Peyer's patch (tissue), 4 donors: Measurements from ENCODE around the gene PAM16. TPM values are rescaled to one million over a fixed set of nuclear protein-coding genes. Genes with fewer than 3 reads are reported as not detected.

Experiments
- DNase-seq, 3 donors: peaks; one replicate each; pipeline ENCODE4 v3.0.0-alpha.2; 2017 to 2019
- H3K27ac ChIP-seq, 4 donors: fragments of 200-600 bp; sonication (generic); one replicate each; pipeline ENCODE4 v1.5.1; 2016 to 2019
- H3K27me3 ChIP-seq, 2 donors: fragments of 200-600 bp; sonication (generic); one replicate each; pipeline ENCODE4 v1.5.1; 2019
- H3K36me3 ChIP-seq, 3 donors: fragments of 200-600 bp; sonication (generic); one replicate each; pipeline ENCODE4 v1.5.1; 2016 to 2019
- H3K4me1 ChIP-seq, 4 donors: fragments of 200-600 bp; sonication (generic); one replicate each; pipeline ENCODE4 v1.5.1; 2016 to 2019
- H3K4me3 ChIP-seq, 4 donors: fragments of 200-600 bp; sonication (generic); 1 replicate in 3 of 4; 2 replicates in 1 of 4; pipeline ENCODE4 v1.5.1; 2016 to 2019; ENCODE audit warnings: mild to moderate bottlenecking in 1 of 4
- H3K9me3 ChIP-seq, 4 donors: fragments of 200-600 bp; sonication (generic); one replicate each; pipeline ENCODE4 v1.5.1; 2016 to 2019; ENCODE audit warnings: mild to moderate bottlenecking in 1 of 4
- POLR2A ChIP-seq, 2 donors: fragments of 450-650 bp; IDR thresholded peaks; one replicate each; pipeline ENCODE4 v1.5.1; 2017; ENCODE audit warnings: antibody characterized with exemption in 2 of 2, mild to moderate bottlenecking in 2 of 2, moderate library complexity in 2 of 2
- total RNA-seq, 4 donors: library from RNA; depleted of rRNA; stranded (reverse); fragments of >200 nt; gene quantifications; one replicate each; pipeline ENCODE4 v1.1.0, GENCODE V29; 2016
- TF ChIP-seq, protein P1 (sequence below), 6 experiments: fragments of 450-650 bp in 4 of 6; fragments of 200-600 bp in 2 of 6; sonication (generic) in 1 of 6; IDR thresholded peaks; one replicate each; pipeline ENCODE4 v1.5.1; 2017 to 2019; ENCODE audit warnings: antibody characterized with exemption in 6 of 6, mild to moderate bottlenecking in 3 of 6, moderate library complexity in 1 of 6

PAM16 gene
- total RNA-seq, 4 donors from 2014 or later: 18.2 to 61.4 (median 49.3) TPM

DNA sequence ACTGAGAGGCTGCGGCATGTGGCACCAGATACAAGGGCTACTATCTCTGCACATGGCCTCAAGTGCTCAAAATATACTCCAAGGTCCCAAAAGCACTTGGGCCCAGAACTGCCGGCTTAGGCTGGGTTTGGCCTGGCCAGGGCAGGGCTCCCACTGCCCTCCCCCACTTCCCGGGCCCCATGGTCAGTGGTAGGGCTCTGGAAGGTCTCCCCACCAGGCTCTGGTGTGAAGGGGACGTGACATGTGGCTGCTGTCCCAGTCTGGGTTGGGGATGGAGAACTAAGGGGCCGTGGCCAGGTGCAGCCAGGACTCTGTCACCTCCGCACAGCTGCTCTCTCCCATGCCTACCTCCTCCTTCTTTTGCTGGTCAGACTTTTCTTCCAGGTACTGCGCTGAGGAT, 5.7 kb upstream of the PAM16 start:
- Histone ChIP-seq H3K36me3 (peaks cover 0 to 49% (median 0%) of the 10 kb centered on the region in 3 donors), H3K27me3 (no peaks in the 10 kb centered on the region), H3K27ac (no peak overlapping the region), H3K4me3 (no peak overlapping the region), H3K4me1 (peaks cover 0 to under 1% (median 0%) of the 10 kb centered on the region in 4 donors), H3K9me3 (no peaks in the 10 kb centered on the region)
- TF ChIP-seq, protein P1, sequence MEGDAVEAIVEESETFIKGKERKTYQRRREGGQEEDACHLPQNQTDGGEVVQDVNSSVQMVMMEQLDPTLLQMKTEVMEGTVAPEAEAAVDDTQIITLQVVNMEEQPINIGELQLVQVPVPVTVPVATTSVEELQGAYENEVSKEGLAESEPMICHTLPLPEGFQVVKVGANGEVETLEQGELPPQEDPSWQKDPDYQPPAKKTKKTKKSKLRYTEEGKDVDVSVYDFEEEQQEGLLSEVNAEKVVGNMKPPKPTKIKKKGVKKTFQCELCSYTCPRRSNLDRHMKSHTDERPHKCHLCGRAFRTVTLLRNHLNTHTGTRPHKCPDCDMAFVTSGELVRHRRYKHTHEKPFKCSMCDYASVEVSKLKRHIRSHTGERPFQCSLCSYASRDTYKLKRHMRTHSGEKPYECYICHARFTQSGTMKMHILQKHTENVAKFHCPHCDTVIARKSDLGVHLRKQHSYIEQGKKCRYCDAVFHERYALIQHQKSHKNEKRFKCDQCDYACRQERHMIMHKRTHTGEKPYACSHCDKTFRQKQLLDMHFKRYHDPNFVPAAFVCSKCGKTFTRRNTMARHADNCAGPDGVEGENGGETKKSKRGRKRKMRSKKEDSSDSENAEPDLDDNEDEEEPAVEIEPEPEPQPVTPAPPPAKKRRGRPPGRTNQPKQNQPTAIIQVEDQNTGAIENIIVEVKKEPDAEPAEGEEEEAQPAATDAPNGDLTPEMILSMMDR (IDR thresholded peaks at IDR 0.05): no peak
- TF ChIP-seq POLR2A (IDR thresholded peaks at IDR 0.05): no peak
- no peak for DNase-seq

DNA sequence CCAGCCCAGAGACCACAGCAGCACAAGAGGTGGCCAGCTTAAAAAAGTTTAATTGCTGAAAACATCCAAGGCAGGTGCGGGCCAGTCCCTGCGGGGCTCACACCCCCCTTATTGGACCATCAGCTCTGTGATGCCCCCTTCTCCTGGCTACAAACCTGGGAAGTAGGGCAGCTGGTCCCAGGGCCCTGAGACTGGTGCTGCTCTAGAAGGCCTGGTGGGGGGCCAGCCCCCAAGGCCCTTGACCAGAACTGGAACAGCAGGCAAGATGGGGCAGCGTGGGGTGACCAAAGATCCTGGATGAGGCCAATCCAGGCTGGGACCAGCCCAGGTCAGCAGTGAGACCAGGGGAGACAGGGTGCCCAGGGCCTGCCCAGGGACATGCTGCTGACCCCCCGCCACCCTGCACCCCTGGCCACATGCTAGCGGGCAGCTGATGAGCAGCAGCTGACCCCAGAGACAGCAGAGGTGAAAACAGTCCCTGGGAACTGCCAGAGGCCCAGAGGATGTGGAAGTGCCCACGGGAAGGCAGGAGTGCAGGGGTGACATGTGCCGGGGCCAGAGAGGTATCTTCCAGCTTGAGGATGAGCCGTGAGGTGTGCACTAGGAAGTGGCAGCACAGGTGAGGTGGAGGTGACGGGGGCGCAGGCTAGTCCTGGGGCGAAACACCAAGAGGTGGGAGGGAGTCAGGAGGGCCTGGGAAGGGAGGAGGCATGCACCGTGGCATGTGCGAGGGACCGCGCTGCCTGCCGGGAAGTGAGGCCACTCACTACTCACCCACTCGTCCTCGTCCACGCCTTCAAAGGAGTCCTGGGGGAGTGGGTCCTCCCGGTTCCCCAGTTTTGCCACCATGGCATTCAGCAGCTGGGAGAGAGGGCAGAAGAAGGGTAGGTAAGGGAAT, 3.6 kb upstream of the PAM16 start:
- TF ChIP-seq, protein P1 (IDR thresholded peaks at IDR 0.05): no peak
- TF ChIP-seq POLR2A (IDR thresholded peaks at IDR 0.05): no peak
- peaks cover 0 to 32% (median 0%) of the 10 kb centered on the region in 3 donors for H3K36me3 ChIP-seq
- no peak overlapping the region for H3K4me3 ChIP-seq
- H3K4me1 ChIP-seq: peaks cover 0 to 15% (median 6%) of the 10 kb centered on the region in 4 donors
- H3K9me3 ChIP-seq: no peaks in the 10 kb centered on the region
- DNase-seq: no peak
- no peaks in the 10 kb centered on the region for H3K27me3 ChIP-seq
- H3K27ac ChIP-seq: no peak overlapping the region

DNA sequence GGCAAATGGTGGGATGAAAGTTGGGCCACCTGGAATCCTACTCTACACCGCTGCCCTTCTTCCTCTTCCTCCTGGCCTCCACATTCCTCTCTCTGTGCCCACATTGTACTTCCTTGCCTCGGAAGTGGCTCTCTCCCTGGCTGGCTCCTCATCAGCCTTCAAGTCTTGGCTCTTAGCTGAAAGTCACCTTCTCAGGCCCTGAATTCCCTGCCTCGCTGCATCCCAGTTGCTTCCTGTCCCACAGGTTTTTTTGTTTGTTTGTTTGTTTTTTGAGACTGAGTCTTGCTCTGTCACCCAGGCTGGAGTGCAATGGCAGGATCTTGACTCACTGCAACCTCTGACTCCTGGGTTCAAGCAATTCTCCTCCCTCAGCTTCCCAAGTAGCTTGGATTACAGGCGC, 2.6 kb upstream of the PAM16 start:
- Histone ChIP-seq H3K4me3 (no peak overlapping the region), H3K27me3 (no peaks in the 10 kb centered on the region)

DNA sequence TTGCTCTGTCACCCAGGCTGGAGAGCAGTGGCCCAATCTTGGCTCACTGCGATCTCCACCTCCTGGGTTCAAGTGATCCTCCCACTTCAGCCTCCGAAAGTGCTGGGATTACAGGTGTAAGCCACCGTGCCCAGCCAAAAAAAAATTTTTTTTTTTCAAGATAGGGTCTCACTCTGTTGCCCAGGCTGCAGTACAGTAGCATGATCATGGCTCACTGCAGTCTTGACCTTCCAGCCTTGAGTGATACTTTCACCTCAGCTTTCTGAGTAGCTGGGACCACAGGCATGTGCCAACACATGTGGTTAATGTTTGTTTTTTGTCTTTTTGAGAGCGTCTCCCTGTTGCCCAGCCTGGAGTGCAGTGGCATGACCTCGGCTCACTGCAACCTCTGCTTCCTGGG, 1.7 kb upstream of the PAM16 start:
- Histone ChIP-seq H3K27ac (no peak overlapping the region), H3K36me3 (peaks cover 0 to 14% (median 0%) of the 10 kb centered on the region in 3 donors), H3K4me1 (peaks cover 0 to 17% (median 6%) of the 10 kb centered on the region in 4 donors), H3K4me3 (no peak overlapping the region), H3K27me3 (no peaks in the 10 kb centered on the region), H3K9me3 (no peaks in the 10 kb centered on the region)
- DNase-seq: no peak
- no peak for TF ChIP-seq POLR2A (IDR thresholded peaks at IDR 0.05)
- TF ChIP-seq, protein P1 (IDR thresholded peaks at IDR 0.05): no peak

More for the DNA sequence above, 2.6 kb upstream of the PAM16 start:
- TF ChIP-seq POLR2A (IDR thresholded peaks at IDR 0.05): no peak
- TF ChIP-seq, protein P1 (IDR thresholded peaks at IDR 0.05): no peak
- Histone ChIP-seq H3K4me1 (peaks cover 0 to 17% (median 6%) of the 10 kb centered on the region in 4 donors), H3K27ac (no peak overlapping the region), H3K9me3 (no peaks in the 10 kb centered on the region), H3K36me3 (peaks cover 0 to 22% (median 0%) of the 10 kb centered on the region in 3 donors)
- DNase-seq: no peak

DNA sequence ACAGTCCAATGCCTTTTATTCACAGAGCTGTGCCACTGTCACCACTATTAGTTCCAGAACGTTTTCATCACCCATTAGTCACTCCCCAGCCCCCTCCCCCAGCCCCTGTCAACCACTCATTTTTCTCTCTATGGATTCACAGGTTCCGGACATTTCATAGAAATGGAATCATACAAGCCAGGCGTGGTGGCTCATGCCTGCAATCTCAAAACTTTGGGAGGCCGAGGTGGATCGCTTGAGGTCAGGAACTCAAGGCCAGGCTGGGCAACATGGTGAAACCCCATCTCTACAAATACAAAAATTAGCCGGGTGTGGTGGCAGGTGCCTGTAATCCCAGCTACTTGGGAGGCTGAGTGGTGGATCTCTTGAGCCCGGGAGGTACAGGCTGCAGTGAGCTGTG, 759 bp upstream of the PAM16 start:
- Histone ChIP-seq H3K4me1 (peaks cover 0 to 17% (median 6%) of the 10 kb centered on the region in 4 donors), H3K9me3 (no peaks in the 10 kb centered on the region), H3K27ac (peak overlapping the region in 2 of 4 donors; percentile 87 to 90), H3K27me3 (no peaks in the 10 kb centered on the region), H3K4me3 (no peak overlapping the region), H3K36me3 (peaks cover 0 to 6% (median 0%) of the 10 kb centered on the region in 3 donors)
- DNase-seq: no peak
- TF ChIP-seq, protein P1 (IDR thresholded peaks at IDR 0.05): no peak
- no peak for TF ChIP-seq POLR2A (IDR thresholded peaks at IDR 0.05)
